HL-60 (cell line): ENCODE measurements around the gene DERA.

Source experiments
- DNase-seq, 2 experiments: peaks; one replicate each; pipeline ENCODE4 v3.0.0-alpha.2; 2010 to 2020; ENCODE audit warnings: low read depth in 1 of 2, low spot score in 1 of 2
- H3K27ac ChIP-seq: fragments of 250-450 bp; sonication (Bioruptor Pico); replicated peaks from 2 replicates; pipeline ENCODE4 v1.5.1; 2020; ENCODE audit warnings: mild to moderate bottlenecking, moderate library complexity
- H3K27me3 ChIP-seq: fragments of 250-450 bp; sonication (Bioruptor Pico); 2 replicates; pipeline ENCODE4 v1.5.1; 2021; ENCODE audit warnings: mild to moderate bottlenecking, moderate library complexity; ENCODE audit not compliant: insufficient read depth, poor library complexity, severe bottlenecking
- H3K4me3 ChIP-seq: replicated peaks from 2 replicates; pipeline ENCODE4 v1.5.1; 2011; ENCODE audit warnings: mild to moderate bottlenecking, control low read depth, low read length; ENCODE audit not compliant: insufficient read depth
- CTCF ChIP-seq: IDR thresholded peaks from one replicate; pipeline ENCODE4 v1.5.1; 2011; ENCODE audit warnings: low read length, control low read depth, inconsistent platforms; ENCODE audit not compliant: insufficient read depth
- GABPA ChIP-seq: IDR thresholded peaks from 2 replicates; pipeline ENCODE4 v1.6.1; 2012; ENCODE audit warnings: low read depth
- POLR2AphosphoS5 ChIP-seq: IDR thresholded peaks from 2 replicates; pipeline ENCODE4 v1.6.1; 2012; ENCODE audit warnings: low read depth
- REST ChIP-seq: IDR thresholded peaks from 2 replicates; pipeline ENCODE4 v1.6.1; 2012; ENCODE audit warnings: low read depth; ENCODE audit not compliant: insufficient replicate concordance
- SPI1 ChIP-seq: IDR thresholded peaks from 2 replicates; pipeline ENCODE4 v1.6.1; 2012; ENCODE audit warnings: low read depth, mild to moderate bottlenecking, borderline replicate concordance

The DERA gene

GRCh38 chr12:16027002-16027401, 115.9 kb downstream of the DERA start:
- DNase-seq, result no peak
- TF ChIP-seq SPI1 (no peak), POLR2AphosphoS5 (no peak), GABPA (no peak), REST (no peak), CTCF (no peak)
- H3K27ac ChIP-seq, result no peak overlapping the region
- no peaks in the 10 kb centered on the region for H3K27me3 ChIP-seq
- H3K4me3 ChIP-seq, result no peak overlapping the region

DNA sequence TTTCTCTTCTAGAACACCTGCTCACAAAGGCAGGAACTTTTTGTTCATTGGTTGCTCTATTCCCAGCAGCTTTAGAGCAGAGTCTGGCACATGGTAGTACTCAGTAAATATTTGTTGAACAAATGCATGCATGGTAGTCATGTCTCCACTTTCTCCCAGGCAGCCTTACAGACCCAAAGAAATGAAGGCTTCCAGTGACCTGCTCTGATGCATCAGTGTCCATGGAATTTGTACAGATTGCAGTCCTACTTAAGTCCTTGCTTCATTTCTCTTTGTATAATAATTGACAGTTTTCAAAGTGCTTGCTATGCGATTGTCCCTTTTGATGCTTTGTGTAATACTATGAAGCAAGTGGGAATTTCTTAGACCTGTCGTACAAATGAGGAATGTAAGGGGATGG, 119.6 kb downstream of the DERA start:
- TF ChIP-seq POLR2AphosphoS5 (no peak), REST (no peak), SPI1 (no peak), CTCF (no peak)
- Histone ChIP-seq H3K27ac (no peak overlapping the region), H3K27me3 (no peaks in the 10 kb centered on the region), H3K4me3 (no peak overlapping the region)
- DNase-seq, result no peak

DNA sequence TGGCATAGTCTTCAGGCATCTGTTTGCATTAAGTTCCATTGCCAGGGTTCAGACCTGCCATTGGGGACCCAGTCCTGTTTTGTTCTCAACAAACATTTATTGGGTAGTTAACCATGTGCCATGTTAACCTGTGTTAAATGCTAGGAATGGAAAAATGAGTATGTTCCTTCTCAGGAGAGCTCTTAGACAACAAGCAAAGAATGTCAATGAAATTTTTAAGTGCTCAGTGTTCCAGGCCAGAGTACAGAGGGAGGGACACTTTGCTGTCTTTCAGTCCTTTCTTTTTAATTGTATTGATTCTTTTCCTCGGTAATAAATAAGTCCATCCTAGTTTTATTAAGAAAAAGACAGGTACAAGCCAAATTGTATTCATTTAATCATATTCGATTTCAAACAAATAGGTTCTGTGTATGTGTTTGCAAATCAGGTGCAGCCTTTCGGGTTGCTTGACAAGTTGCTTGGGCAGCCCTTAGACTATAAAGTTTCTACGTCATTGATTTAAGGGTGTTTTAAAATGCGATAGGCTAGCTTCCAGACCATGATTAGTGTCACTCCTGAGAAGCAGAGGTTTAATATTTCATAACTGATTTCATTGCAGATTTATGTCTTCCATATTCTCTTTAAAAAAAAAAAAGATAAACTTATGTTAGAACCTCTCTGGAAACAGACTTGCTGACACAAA, 123.1 kb downstream of the DERA start:
- no peak for TF ChIP-seq REST
- no peak for DNase-seq
- H3K4me3 ChIP-seq, result no peak overlapping the region
- H3K27ac ChIP-seq, result no peak overlapping the region
- no peaks in the 10 kb centered on the region for H3K27me3 ChIP-seq
